HTR-8/SVneo (cell line): ENCODE results near the gene KIF13A.
"Not testable (repeated sequence)": the region's sequence is repeated elsewhere in the genome, so short reads cannot be mapped to it uniquely, and the experiment has no call there.

Source experiments
- DNase-seq: peaks from one replicate; pipeline ENCODE4 v3.0.0; 2011; ENCODE audit warnings: low spot score, mixed read lengths; ENCODE audit not compliant: insufficient read length
- FAIRE-seq: peaks from 2 replicates; lab custom pipeline; 2011; peaks lifted over from hg19 to GRCh38; lab: Jason Lieb, UNC

Gene KIF13A

GRCh38 chr6:17940151-17940792, 47.2 kb downstream of the KIF13A start:
- DNase-seq (no peak), FAIRE-seq (no peak)

- no peak for DNase-seq
- no peak for FAIRE-seq
These were observed 48.5 kb downstream of the KIF13A start for GRCh38 chr6:17938901-17939300.

GRCh38 chr6:17935188-17936149, 52.0 kb downstream of the KIF13A start:
- FAIRE-seq (no peak), DNase-seq (no peak)

GRCh38 chr6:17933716-17934115, 53.7 kb downstream of the KIF13A start:
- DNase-seq (no peak), FAIRE-seq (no peak)

GRCh38 chr6:17932330-17932852, 55.0 kb downstream of the KIF13A start:
- FAIRE-seq (no peak), DNase-seq (no peak)

- no peak for DNase-seq
- no peak for FAIRE-seq
These were observed 56.2 kb downstream of the KIF13A start for GRCh38 chr6:17931227-17931626.

- FAIRE-seq: no peak
These were observed 57.0 kb downstream of the KIF13A start for GRCh38 chr6:17930321-17930993.

GRCh38 chr6:17928514-17929430, 58.7 kb downstream of the KIF13A start:
- DNase-seq (no peak), FAIRE-seq (no peak)

More at GRCh38 chr6:17930321-17930993, 57.0 kb downstream of the KIF13A start:
- DNase-seq: no peak

- no peak for FAIRE-seq
- DNase-seq: no peak
These were observed 59.7 kb downstream of the KIF13A start for GRCh38 chr6:17927705-17928104.

- FAIRE-seq: no peak
- no peak for DNase-seq
These were observed 64.0 kb downstream of the KIF13A start for GRCh38 chr6:17923401-17923863.

GRCh38 chr6:17921454-17921853, 66.0 kb downstream of the KIF13A start:
- DNase-seq: no peak
- no peak for FAIRE-seq

- no peak for FAIRE-seq
These were observed 67.9 kb downstream of the KIF13A start for GRCh38 chr6:17919496-17919895.

GRCh38 chr6:17917837-17918763, 69.3 kb downstream of the KIF13A start:
- DNase-seq (no peak), FAIRE-seq (no peak)

More at GRCh38 chr6:17919496-17919895, 67.9 kb downstream of the KIF13A start:
- DNase-seq: no peak

GRCh38 chr6:17914651-17915050, 72.8 kb downstream of the KIF13A start:
- no peak for FAIRE-seq
- no peak for DNase-seq

GRCh38 chr6:17912521-17912920, 74.9 kb downstream of the KIF13A start:
- FAIRE-seq (no peak), DNase-seq (no peak)

- not testable (repeated sequence) for DNase-seq, FAIRE-seq
These were observed 75.8 kb downstream of the KIF13A start for GRCh38 chr6:17911656-17912055.

- FAIRE-seq (no peak), DNase-seq (no peak)
These were observed 77.2 kb downstream of the KIF13A start for GRCh38 chr6:17910189-17910588.

GRCh38 chr6:17908831-17909230, 78.6 kb downstream of the KIF13A start:
- no peak for FAIRE-seq
- DNase-seq: no peak
